K562 (cell line): ENCODE results near the gene RNF207. TPM values are rescaled to one million over a fixed set of nuclear protein-coding genes. Genes with fewer than 3 reads are reported as not detected.

Experiments used
- ARNT ChIP-seq, 2 experiments: fragments of 450-650 bp; IDR thresholded peaks; 2 replicates each; pipeline ENCODE4 v1.6.1; 2016; ENCODE audit warnings: mild to moderate bottlenecking in 1 of 2
- BMI1 ChIP-seq: fragments of 150-350 bp; IDR thresholded peaks from 2 replicates; pipeline ENCODE4 v1.6.1; 2014; ENCODE audit warnings: low read length
- CHD1 ChIP-seq: fragments of 200-600 bp; sonication (generic); IDR thresholded peaks from one replicate; pipeline ENCODE4 v1.6.1; 2012; ENCODE audit warnings: mild to moderate bottlenecking, moderate library complexity, low read length, inconsistent platforms
- DACH1 ChIP-seq: fragments of 450-650 bp; IDR thresholded peaks from 2 replicates; pipeline ENCODE4 v1.6.1; 2018; ENCODE audit not compliant: partially characterized antibody
- EP400 ChIP-seq: fragments of 450-650 bp; IDR thresholded peaks from 2 replicates; pipeline ENCODE4 v1.6.1; 2017; ENCODE audit warnings: antibody characterized with exemption, mild to moderate bottlenecking, moderate library complexity
- GATAD2A ChIP-seq: fragments of 450-650 bp; IDR thresholded peaks from 2 replicates; pipeline ENCODE4 v1.6.1; 2017
- HDGF ChIP-seq: fragments of 450-650 bp; IDR thresholded peaks from 2 replicates; pipeline ENCODE4 v1.6.1; 2016
- HMGN3 ChIP-seq: IDR thresholded peaks from 2 replicates; pipeline ENCODE4 v1.6.1; 2011; ENCODE audit warnings: borderline replicate concordance, low read depth, mild to moderate bottlenecking, mixed read lengths, low read length; ENCODE audit not compliant: insufficient read length; ENCODE audit errors: extremely low read depth
- IFI16 ChIP-seq: fragments of 250-450 bp; sonication (Bioruptor Pico); IDR thresholded peaks from 2 replicates; pipeline ENCODE4 v2.1.2; 2022; ENCODE audit warnings: mild to moderate bottlenecking, inconsistent platforms
- MAFG ChIP-seq: fragments of 450-650 bp; conservative IDR thresholded peaks from 2 replicates; pipeline ENCODE4 v1.6.1; 2016; ENCODE audit warnings: missing genetic modification characterization, missing compliant biosample characterization
- MAFK ChIP-seq: IDR thresholded peaks from 2 replicates; pipeline ENCODE4 v1.6.1; 2011; ENCODE audit warnings: low read length, improper control_type of control experiment
- MCM2 ChIP-seq: fragments of 450-650 bp; IDR thresholded peaks from 2 replicates; pipeline ENCODE4 v1.6.1; 2017; ENCODE audit warnings: low read depth, mild to moderate bottlenecking
- POU5F1 ChIP-seq: fragments of 150-350 bp; IDR thresholded peaks from 2 replicates; pipeline ENCODE4 v1.6.1; 2014; ENCODE audit warnings: borderline replicate concordance, low read length, low read depth, mild to moderate bottlenecking; ENCODE audit not compliant: partially characterized antibody
- ZBTB1 ChIP-seq: sonication (generic); formaldehyde crosslinking; IDR thresholded peaks from 2 replicates; pipeline ENCODE4 v1.8.1; 2023; ENCODE audit warnings: missing genetic modification reagents, low read depth, mild to moderate bottlenecking, borderline replicate concordance
- ZNF57 ChIP-seq: fragments of 450-650 bp; formaldehyde crosslinking; IDR thresholded peaks from 2 replicates; pipeline ENCODE4 v1.4.0; 2020; ENCODE audit warnings: mild to moderate bottlenecking, moderate library complexity
- ZNF583 ChIP-seq: fragments of 250-450 bp; sonication (Bioruptor Pico); IDR thresholded peaks from 2 replicates; pipeline ENCODE4 v1.4.0; 2020
- polyA plus RNA-seq, 8 experiments: library from polyadenylated mRNA; depleted of rRNA in 4 of 8; stranded (reverse) in 5 of 8; unstranded in 3 of 8; fragments of >200 nt; fragmentation: Nextera tagmentation in 2 of 8; fragmentation: Illumina TruSeq in 1 of 8; extraction: Ambion mirVana in 2 of 8; extraction: Trizol in 1 of 8; gene quantifications; 2 replicates each; pipeline versions ENCODE4 v1.2.1 to v1.2.3, GENCODE V29; 2011 to 2014; ENCODE audit warnings: inconsistent platforms in 1 of 8, missing spikeins in 1 of 8
- total RNA-seq, 7 experiments: library from RNA; depleted of rRNA in 6 of 7; stranded (reverse); fragments of >200 nt in 6 of 7; fragmentation: Illumina TruSeq in 2 of 7; extraction: Trizol in 2 of 7; gene quantifications; 2 replicates each; pipeline versions ENCODE4 v1.2.1 to v1.2.3, GENCODE V29; 2011 to 2021; ENCODE audit warnings: low replicate concordance in 1 of 7
- TF ChIP-seq, protein P1 (sequence below): fragments of 250-450 bp; sonication (Bioruptor Pico); IDR thresholded peaks from 2 replicates; pipeline ENCODE4 v1.8.0; 2022; ENCODE audit warnings: inconsistent platforms, mild to moderate bottlenecking, moderate library complexity, borderline replicate concordance
- TF ChIP-seq, protein P2 (sequence below): fragments of 450-650 bp; IDR thresholded peaks from 2 replicates; pipeline ENCODE4 v1.6.1; 2017; ENCODE audit warnings: antibody characterized with exemption, mild to moderate bottlenecking
- TF ChIP-seq, protein P3 (sequence below): fragments of 250-450 bp; sonication (Bioruptor Pico); IDR thresholded peaks from 2 replicates; pipeline ENCODE4 v1.8.0; 2022; ENCODE audit warnings: moderate library complexity, mild to moderate bottlenecking, inconsistent platforms
- TF ChIP-seq, protein P4 (sequence below): fragments of 450-650 bp; conservative IDR thresholded peaks from 2 replicates; pipeline ENCODE4 v1.6.1; 2016; ENCODE audit warnings: missing genetic modification characterization, low read depth, mild to moderate bottlenecking, missing compliant biosample characterization, moderate library complexity
- TF ChIP-seq, protein P5 (sequence below): fragments of 450-650 bp; conservative IDR thresholded peaks from 2 replicates; pipeline ENCODE4 v1.6.1; 2016; ENCODE audit warnings: missing genetic modification characterization, low read depth, mild to moderate bottlenecking, control low read depth, missing compliant biosample characterization

The RNF207 gene
- total and polyA plus RNA-seq, 9 of the 15 experiments (the other 6 are each of a cell fraction or from before 2014, with no cell fraction given) = 2.7 to 30.6 (median 12.9) TPM

DNA sequence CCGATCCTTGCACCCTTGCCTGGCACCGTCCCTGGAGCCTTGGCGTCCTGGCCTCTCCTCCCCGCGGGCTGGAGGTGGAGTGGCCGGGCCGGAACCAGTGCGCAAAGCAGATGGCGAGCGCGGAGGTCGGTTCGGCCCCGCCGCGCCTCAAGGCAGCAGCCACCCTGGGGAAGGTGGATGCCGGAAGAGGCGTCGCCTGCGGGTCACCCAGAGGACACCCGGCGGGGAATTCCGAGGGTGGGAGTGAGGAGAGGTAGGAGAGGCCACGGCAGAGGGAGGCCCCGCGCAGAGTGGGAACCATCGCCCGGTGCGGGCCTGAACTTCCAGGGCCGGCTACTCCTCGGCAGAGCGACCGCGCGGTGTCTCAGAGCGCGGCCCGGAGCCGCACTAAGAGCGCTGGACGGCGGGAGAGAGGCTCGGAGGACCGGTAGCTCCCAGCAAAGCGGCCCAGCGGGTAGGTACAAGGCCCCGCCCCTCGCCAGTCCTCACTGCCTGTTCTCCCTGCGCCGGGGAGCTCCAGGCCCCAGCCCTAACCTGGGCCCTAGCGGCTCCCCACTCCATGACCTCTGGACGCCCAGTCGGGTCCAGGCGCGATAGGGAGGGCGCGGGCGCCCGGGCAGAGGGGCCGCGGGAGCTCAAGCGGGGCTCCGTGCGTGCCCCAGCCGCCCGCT lies at the start of gene RNF207 (continued):
- TF ChIP-seq, protein P1, sequence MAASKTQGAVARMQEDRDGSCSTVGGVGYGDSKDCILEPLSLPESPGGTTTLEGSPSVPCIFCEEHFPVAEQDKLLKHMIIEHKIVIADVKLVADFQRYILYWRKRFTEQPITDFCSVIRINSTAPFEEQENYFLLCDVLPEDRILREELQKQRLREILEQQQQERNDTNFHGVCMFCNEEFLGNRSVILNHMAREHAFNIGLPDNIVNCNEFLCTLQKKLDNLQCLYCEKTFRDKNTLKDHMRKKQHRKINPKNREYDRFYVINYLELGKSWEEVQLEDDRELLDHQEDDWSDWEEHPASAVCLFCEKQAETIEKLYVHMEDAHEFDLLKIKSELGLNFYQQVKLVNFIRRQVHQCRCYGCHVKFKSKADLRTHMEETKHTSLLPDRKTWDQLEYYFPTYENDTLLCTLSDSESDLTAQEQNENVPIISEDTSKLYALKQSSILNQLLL (CRISPR knock-in tag) = no peak
- TF ChIP-seq ARNT (IDR thresholded peaks at IDR 0.05) (no peak), IFI16 (CRISPR knock-in tag) (no peak), MCM2 (no peak), POU5F1 (no peak), EP400 (peak; percentile 52), MAFK (no peak), ZBTB1 (CRISPR knock-in tag) (0 out of 2 replicates have a peak, but pooled peaks have one; percentile 44), GATAD2A (no peak), MAFG (no peak), CHD1 (no peak), HDGF (no peak), ZNF57 (no peak), ZNF583 (no peak), HMGN3 (peak; percentile 63), DACH1 (no peak), BMI1 (no peak)
- TF ChIP-seq, protein P2, sequence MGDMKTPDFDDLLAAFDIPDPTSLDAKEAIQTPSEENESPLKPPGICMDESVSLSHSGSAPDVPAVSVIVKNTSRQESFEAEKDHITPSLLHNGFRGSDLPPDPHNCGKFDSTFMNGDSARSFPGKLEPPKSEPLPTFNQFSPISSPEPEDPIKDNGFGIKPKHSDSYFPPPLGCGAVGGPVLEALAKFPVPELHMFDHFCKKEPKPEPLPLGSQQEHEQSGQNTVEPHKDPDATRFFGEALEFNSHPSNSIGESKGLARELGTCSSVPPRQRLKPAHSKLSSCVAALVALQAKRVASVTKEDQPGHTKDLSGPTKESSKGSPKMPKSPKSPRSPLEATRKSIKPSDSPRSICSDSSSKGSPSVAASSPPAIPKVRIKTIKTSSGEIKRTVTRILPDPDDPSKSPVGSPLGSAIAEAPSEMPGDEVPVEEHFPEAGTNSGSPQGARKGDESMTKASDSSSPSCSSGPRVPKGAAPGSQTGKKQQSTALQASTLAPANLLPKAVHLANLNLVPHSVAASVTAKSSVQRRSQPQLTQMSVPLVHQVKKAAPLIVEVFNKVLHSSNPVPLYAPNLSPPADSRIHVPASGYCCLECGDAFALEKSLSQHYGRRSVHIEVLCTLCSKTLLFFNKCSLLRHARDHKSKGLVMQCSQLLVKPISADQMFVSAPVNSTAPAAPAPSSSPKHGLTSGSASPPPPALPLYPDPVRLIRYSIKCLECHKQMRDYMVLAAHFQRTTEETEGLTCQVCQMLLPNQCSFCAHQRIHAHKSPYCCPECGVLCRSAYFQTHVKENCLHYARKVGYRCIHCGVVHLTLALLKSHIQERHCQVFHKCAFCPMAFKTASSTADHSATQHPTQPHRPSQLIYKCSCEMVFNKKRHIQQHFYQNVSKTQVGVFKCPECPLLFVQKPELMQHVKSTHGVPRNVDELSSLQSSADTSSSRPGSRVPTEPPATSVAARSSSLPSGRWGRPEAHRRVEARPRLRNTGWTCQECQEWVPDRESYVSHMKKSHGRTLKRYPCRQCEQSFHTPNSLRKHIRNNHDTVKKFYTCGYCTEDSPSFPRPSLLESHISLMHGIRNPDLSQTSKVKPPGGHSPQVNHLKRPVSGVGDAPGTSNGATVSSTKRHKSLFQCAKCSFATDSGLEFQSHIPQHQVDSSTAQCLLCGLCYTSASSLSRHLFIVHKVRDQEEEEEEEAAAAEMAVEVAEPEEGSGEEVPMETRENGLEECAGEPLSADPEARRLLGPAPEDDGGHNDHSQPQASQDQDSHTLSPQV = no peak
- TF ChIP-seq, protein P3, sequence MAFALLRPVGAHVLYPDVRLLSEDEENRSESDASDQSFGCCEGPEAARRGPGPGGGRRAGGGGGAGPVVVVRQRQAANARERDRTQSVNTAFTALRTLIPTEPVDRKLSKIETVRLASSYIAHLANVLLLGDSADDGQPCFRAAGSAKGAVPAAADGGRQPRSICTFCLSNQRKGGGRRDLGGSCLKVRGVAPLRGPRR (CRISPR knock-in tag) = no peak
- TF ChIP-seq, protein P4, sequence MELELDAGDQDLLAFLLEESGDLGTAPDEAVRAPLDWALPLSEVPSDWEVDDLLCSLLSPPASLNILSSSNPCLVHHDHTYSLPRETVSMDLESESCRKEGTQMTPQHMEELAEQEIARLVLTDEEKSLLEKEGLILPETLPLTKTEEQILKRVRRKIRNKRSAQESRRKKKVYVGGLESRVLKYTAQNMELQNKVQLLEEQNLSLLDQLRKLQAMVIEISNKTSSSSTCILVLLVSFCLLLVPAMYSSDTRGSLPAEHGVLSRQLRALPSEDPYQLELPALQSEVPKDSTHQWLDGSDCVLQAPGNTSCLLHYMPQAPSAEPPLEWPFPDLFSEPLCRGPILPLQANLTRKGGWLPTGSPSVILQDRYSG = no peak
- TF ChIP-seq, protein P5, sequence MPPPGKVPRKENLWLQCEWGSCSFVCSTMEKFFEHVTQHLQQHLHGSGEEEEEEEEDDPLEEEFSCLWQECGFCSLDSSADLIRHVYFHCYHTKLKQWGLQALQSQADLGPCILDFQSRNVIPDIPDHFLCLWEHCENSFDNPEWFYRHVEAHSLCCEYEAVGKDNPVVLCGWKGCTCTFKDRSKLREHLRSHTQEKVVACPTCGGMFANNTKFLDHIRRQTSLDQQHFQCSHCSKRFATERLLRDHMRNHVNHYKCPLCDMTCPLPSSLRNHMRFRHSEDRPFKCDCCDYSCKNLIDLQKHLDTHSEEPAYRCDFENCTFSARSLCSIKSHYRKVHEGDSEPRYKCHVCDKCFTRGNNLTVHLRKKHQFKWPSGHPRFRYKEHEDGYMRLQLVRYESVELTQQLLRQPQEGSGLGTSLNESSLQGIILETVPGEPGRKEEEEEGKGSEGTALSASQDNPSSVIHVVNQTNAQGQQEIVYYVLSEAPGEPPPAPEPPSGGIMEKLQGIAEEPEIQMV = no peak
